GM19043 (cell line): ENCODE results near the gene MYF6.

Source experiments
- ATAC-seq: cut with Tn5 transposase; IDR thresholded peaks from one replicate; pipeline ENCODE4 v1.9.1; 2021; ENCODE audit warnings: low read depth; ENCODE audit not compliant: unreplicated experiment

Gene MYF6

GRCh38 chr12:80749456-80749855 lies 42.0 kb downstream of the MYF6 start:
- no peak for ATAC-seq

DNA sequence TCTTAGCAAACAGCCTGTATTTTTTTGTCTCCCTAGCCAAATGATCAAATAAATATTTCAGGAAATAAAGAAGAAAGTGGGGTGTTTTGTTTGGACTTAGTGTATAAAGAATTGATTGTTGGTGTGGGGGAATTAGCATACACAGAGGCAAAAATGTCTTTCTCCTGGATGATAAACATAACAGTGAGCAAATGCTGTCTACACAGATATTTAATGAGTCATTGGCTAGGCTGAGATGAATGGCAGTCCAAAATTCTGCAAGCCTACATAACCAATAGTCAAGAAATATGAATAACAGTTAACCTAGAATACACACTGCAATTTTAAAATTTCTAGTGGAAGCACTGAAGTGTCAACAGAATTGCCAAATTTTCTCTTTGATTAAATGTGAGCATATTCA lies 45.0 kb downstream of the MYF6 start:
- ATAC-seq = no peak

DNA sequence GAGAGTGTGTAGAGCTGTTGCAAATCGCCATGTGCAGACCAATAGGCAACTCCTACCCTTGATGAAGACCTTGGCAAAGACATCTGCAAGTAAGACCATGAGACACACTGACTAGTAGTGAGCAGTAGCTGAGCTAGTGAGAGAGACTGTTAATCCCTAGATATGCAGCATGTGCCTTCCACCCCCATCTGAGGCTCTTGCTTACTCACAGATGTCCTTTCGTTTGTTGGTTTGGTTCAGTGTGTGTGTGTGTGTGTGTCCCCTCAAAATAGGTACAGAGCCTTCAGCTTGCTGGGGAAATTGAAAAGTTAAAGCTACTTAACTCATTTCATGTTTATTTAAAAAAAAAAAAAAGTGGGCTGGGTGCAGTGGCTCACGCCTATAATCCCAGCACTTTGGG lies 46.8 kb downstream of the MYF6 start:
- no peak for ATAC-seq

DNA sequence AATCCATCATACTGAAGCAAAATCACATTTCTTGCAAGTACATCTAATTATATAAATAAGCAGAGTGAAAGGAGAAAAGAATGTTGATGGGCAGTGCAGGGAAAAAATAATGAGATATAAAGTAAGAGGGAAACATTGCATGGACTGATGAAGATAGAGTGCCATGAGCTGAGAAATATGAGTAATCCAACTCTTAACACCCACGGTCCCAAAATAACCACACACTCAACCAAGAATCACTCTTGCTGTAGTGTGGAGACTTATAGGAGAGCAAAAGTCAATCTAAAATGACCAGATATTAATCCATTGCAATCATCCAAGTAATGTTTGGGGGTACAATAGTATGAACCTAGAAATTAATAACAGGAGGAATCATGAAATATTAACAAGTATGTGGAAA lies 49.4 kb downstream of the MYF6 start:
- ATAC-seq = no peak
